A549 treated with Mapracorat at 1 μM for 4 hours (cell line): ENCODE data around the gene PPP2R3A. TPM values are rescaled to one million over a fixed set of nuclear protein-coding genes. Genes with fewer than 3 reads are reported as not detected.

Experiments used
- total RNA-seq: library from RNA; stranded (reverse); fragments of 200-300 nt; extraction: Qiagen RNA extraction; gene quantifications from 5 replicates; pipeline ENCODE4 v1.2.3, GENCODE V29; 2022

PPP2R3A gene, protein sequence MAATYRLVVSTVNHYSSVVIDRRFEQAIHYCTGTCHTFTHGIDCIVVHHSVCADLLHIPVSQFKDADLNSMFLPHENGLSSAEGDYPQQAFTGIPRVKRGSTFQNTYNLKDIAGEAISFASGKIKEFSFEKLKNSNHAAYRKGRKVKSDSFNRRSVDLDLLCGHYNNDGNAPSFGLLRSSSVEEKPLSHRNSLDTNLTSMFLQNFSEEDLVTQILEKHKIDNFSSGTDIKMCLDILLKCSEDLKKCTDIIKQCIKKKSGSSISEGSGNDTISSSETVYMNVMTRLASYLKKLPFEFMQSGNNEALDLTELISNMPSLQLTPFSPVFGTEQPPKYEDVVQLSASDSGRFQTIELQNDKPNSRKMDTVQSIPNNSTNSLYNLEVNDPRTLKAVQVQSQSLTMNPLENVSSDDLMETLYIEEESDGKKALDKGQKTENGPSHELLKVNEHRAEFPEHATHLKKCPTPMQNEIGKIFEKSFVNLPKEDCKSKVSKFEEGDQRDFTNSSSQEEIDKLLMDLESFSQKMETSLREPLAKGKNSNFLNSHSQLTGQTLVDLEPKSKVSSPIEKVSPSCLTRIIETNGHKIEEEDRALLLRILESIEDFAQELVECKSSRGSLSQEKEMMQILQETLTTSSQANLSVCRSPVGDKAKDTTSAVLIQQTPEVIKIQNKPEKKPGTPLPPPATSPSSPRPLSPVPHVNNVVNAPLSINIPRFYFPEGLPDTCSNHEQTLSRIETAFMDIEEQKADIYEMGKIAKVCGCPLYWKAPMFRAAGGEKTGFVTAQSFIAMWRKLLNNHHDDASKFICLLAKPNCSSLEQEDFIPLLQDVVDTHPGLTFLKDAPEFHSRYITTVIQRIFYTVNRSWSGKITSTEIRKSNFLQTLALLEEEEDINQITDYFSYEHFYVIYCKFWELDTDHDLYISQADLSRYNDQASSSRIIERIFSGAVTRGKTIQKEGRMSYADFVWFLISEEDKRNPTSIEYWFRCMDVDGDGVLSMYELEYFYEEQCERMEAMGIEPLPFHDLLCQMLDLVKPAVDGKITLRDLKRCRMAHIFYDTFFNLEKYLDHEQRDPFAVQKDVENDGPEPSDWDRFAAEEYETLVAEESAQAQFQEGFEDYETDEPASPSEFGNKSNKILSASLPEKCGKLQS (N-terminal part only)
- total RNA-seq, result 1.4 to 2.9 TPM (median 2.2 TPM) in 5 replicates

GRCh38 chr3:135965506-135966270 lies at the start of gene PPP2R3A:
PPP2R3A (plus strand) TSS chr3:135965728; CDS start chr3:136001499, 35,771 bp downstream.

GRCh38 chr3:136196064-136196400 lies 230.5 kb downstream of the PPP2R3A start, which contains the start of gene MSL2:
MSL2 (minus strand) TSS chr3:136196335; CDS start chr3:136195113, 1,222 bp downstream.

Other genes starting within 250 kb of the PPP2R3A start
- 5.8 to 7.7 TPM (median 6.7 TPM) in 5 replicates for gene MSL2, start 230.6 kb downstream of the PPP2R3A start, total RNA-seq